Ishikawa (cell line): ENCODE data around the gene ACSS1.

Source experiments
- CEBPB ChIP-seq: IDR thresholded peaks from 2 replicates; pipeline ENCODE4 v1.6.1; 2012
- EGR1 ChIP-seq: IDR thresholded peaks from 2 replicates; pipeline ENCODE4 v1.6.1; 2012
- EP300 ChIP-seq: IDR thresholded peaks from 2 replicates; pipeline ENCODE4 v1.6.1; 2012; ENCODE audit warnings: borderline replicate concordance
- MAX ChIP-seq: IDR thresholded peaks from 2 replicates; pipeline ENCODE4 v1.6.1; 2012
- REST ChIP-seq: IDR thresholded peaks from 2 replicates; pipeline ENCODE4 v1.6.1; 2012; ENCODE audit warnings: low read depth, mild to moderate bottlenecking
- TAF1 ChIP-seq: IDR thresholded peaks from 2 replicates; pipeline ENCODE4 v1.6.1; 2012; ENCODE audit warnings: low read depth, mild to moderate bottlenecking
- TF ChIP-seq, protein P1 (sequence below): IDR thresholded peaks from 2 replicates; pipeline ENCODE4 v1.6.1; 2012

DNA sequence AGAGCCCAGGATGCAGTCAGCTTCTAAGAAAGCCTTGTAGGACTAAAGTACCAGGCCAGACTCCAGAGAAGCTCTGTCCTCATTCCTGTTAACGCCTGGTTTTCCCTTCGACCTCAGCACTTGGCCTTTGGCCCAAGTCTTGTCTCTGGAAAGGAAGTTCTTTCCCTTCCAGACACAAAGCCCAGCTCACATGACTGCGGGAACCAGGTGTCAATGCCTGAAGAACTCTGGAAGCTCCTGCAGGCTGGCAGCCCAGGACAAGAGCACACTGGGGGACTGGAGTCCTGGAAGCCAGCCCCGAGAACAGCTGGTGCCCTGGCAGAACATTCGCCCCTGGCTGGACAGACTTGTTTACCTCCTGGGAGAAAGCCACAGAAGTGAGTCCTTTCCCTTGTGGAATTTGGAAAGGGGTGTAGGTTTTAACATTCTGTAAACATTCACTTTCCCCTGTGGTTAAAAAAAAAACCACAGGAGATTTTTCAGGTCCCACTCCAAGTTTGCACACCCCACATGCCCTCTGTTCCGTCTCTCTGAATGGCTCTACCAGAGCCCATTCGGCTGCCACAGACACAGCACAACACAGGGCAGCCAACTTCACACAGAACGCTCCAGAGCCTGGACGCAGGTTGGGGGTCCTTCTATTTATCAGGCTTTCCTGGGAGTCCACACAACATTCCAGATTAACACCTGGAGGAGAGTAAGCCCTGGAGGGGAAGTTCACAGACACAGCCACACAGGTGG is 18.1 kb downstream of the ACSS1 start:
- TF ChIP-seq MAX, result peak; percentile 37
- no peak for TF ChIP-seq CEBPB
- TF ChIP-seq EP300, result 0 out of 2 replicates have a peak, but pooled peaks have one; percentile 55
- TF ChIP-seq TAF1, result no peak
- no peak for TF ChIP-seq REST
- TF ChIP-seq, protein P1, sequence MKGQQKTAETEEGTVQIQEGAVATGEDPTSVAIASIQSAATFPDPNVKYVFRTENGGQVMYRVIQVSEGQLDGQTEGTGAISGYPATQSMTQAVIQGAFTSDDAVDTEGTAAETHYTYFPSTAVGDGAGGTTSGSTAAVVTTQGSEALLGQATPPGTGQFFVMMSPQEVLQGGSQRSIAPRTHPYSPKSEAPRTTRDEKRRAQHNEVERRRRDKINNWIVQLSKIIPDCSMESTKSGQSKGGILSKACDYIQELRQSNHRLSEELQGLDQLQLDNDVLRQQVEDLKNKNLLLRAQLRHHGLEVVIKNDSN, result peak; percentile 74
- no peak for TF ChIP-seq EGR1
